Measurements from ENCODE around the gene PHEX. TPM values are rescaled to one million over a fixed set of nuclear protein-coding genes. Genes with fewer than 3 reads are reported as not detected.

Gene PHEX
- total RNA-seq, 1 donor from 2014 or later, result 0.04 TPM

- peaks cover 3% of the 10 kb centered on the region for H3K27me3 ChIP-seq (ENCODE audit: control insufficient read depth, insufficient read depth, low read length)
- H3K36me3 ChIP-seq (ENCODE audit: control insufficient read depth, insufficient read depth, low read length), result no peaks in the 10 kb centered on the region
- DNase-seq (ENCODE audit: low read depth), result no peak
- H3K4me3 ChIP-seq (ENCODE audit: low read depth, low read length), result no peak overlapping the region
- no peak for TF ChIP-seq CTCF (IDR thresholded peaks at IDR 0.05; ENCODE audit: insufficient read depth, low read length, poor library complexity, severe bottlenecking)
Observed at GRCh38 chrX:22095286-22095685, 63.2 kb downstream of the PHEX start.

- no peak for DNase-seq (ENCODE audit: low read depth)
- H3K4me3 ChIP-seq (ENCODE audit: low read depth, low read length), result no peak overlapping the region
- no peak for TF ChIP-seq CTCF (IDR thresholded peaks at IDR 0.05; ENCODE audit: insufficient read depth, low read length, poor library complexity, severe bottlenecking)
- no peaks in the 10 kb centered on the region for H3K36me3 ChIP-seq (ENCODE audit: control insufficient read depth, insufficient read depth, low read length)
- peaks cover 3% of the 10 kb centered on the region for H3K27me3 ChIP-seq (ENCODE audit: control insufficient read depth, insufficient read depth, low read length)
Observed at GRCh38 chrX:22095856-22096255, 63.7 kb downstream of the PHEX start.

- DNase-seq (ENCODE audit: low read depth), result peak; percentile 39
- Histone ChIP-seq H3K36me3 (ENCODE audit: control insufficient read depth, insufficient read depth, low read length) (no peaks in the 10 kb centered on the region), H3K27me3 (ENCODE audit: control insufficient read depth, insufficient read depth, low read length) (no peaks in the 10 kb centered on the region), H3K4me3 (ENCODE audit: low read depth, low read length) (no peak overlapping the region)
- TF ChIP-seq CTCF (IDR thresholded peaks at IDR 0.05; ENCODE audit: insufficient read depth, low read length, poor library complexity, severe bottlenecking), result no peak
Observed at GRCh38 chrX:22097012-22097694, 65.0 kb downstream of the PHEX start.

GRCh38 chrX:22105231-22105630 lies 73.1 kb downstream of the PHEX start:
- Histone ChIP-seq H3K27me3 (ENCODE audit: control insufficient read depth, insufficient read depth, low read length) (no peaks in the 10 kb centered on the region), H3K36me3 (ENCODE audit: control insufficient read depth, insufficient read depth, low read length) (no peaks in the 10 kb centered on the region), H3K4me3 (ENCODE audit: low read depth, low read length) (no peak overlapping the region)
- TF ChIP-seq CTCF (IDR thresholded peaks at IDR 0.05; ENCODE audit: insufficient read depth, low read length, poor library complexity, severe bottlenecking), result no peak
- DNase-seq (ENCODE audit: low read depth), result no peak

GRCh38 chrX:22105971-22106370 lies 73.8 kb downstream of the PHEX start:
- Histone ChIP-seq H3K4me3 (ENCODE audit: low read depth, low read length) (no peak overlapping the region), H3K36me3 (ENCODE audit: control insufficient read depth, insufficient read depth, low read length) (no peaks in the 10 kb centered on the region), H3K27me3 (ENCODE audit: control insufficient read depth, insufficient read depth, low read length) (no peaks in the 10 kb centered on the region)
- no peak for DNase-seq (ENCODE audit: low read depth)
- no peak for TF ChIP-seq CTCF (IDR thresholded peaks at IDR 0.05; ENCODE audit: insufficient read depth, low read length, poor library complexity, severe bottlenecking)

- no peak for TF ChIP-seq CTCF (IDR thresholded peaks at IDR 0.05; ENCODE audit: insufficient read depth, low read length, poor library complexity, severe bottlenecking)
- Histone ChIP-seq H3K27me3 (ENCODE audit: control insufficient read depth, insufficient read depth, low read length) (no peaks in the 10 kb centered on the region), H3K4me3 (ENCODE audit: low read depth, low read length) (no peak overlapping the region), H3K36me3 (ENCODE audit: control insufficient read depth, insufficient read depth, low read length) (no peaks in the 10 kb centered on the region)
- no peak for DNase-seq (ENCODE audit: low read depth)
Observed at GRCh38 chrX:22109442-22109841, 77.3 kb downstream of the PHEX start.
